Hepatocyte (in vitro differentiated cells): Measurements from ENCODE around the gene DOCK1.

Source experiments
- EZH2 ChIP-seq: fragments of 200-600 bp; sonication (generic); IDR thresholded peaks from 2 replicates; pipeline ENCODE4 v1.6.1; 2016; ENCODE audit warnings: antibody characterized with exemption, mild to moderate bottlenecking, borderline replicate concordance
- EZH2phosphoT487 ChIP-seq: fragments of 200-600 bp; sonication (generic); IDR thresholded peaks from one replicate; pipeline ENCODE4 v1.6.1; 2018; ENCODE audit warnings: antibody characterized with exemption, mild to moderate bottlenecking, low read depth, moderate library complexity; ENCODE audit not compliant: unreplicated experiment, severe bottlenecking
- TF ChIP-seq, protein P1 (sequence below): fragments of 200-600 bp; sonication (generic); IDR thresholded peaks from 2 replicates; pipeline ENCODE4 v1.5.1; 2016; ENCODE audit warnings: antibody characterized with exemption, mild to moderate bottlenecking; ENCODE audit not compliant: poor library complexity

DNA sequence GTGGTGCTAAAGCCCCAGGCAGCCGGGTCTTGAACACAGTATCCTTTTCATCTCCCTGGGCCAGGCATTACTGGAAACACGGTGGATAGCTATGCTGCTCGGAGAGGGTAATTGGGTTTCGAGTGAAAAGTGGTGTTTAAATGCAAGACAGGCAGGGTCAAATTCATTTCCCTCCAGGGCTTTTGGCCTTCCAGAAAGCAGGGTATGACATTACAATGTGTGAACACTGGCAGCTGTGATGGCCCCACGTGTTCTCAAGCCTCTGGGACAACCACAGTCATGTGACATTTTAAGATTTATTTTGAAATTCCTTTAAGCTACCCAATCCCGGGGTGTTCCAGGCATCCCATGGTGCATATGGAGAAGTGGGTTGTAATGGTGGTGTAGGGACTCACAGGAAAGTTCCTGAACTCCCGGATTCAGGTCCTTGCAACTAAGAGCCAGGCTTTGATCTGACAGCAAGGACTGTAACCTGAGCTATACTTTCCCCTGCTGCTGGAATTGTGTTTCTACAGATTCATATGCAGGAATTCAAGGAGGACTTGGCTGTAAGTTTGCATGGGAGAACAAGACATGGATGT lies 244.4 kb downstream of the DOCK1 start:
- TF ChIP-seq EZH2 (no peak), EZH2phosphoT487 (no peak)
- TF ChIP-seq, protein P1, sequence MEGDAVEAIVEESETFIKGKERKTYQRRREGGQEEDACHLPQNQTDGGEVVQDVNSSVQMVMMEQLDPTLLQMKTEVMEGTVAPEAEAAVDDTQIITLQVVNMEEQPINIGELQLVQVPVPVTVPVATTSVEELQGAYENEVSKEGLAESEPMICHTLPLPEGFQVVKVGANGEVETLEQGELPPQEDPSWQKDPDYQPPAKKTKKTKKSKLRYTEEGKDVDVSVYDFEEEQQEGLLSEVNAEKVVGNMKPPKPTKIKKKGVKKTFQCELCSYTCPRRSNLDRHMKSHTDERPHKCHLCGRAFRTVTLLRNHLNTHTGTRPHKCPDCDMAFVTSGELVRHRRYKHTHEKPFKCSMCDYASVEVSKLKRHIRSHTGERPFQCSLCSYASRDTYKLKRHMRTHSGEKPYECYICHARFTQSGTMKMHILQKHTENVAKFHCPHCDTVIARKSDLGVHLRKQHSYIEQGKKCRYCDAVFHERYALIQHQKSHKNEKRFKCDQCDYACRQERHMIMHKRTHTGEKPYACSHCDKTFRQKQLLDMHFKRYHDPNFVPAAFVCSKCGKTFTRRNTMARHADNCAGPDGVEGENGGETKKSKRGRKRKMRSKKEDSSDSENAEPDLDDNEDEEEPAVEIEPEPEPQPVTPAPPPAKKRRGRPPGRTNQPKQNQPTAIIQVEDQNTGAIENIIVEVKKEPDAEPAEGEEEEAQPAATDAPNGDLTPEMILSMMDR, result no peak
